T47D (cell line): ENCODE measurements around the gene SPRED2.
A peak's percentile ranks its signal among the peaks of the same experiment; 100 is the strongest.

Experiments
- DNase-seq, 2 experiments: peaks; one replicate each; pipeline versions ENCODE4 v3.0.0 to v3.0.0-alpha.2; 2011 to 2012; ENCODE audit warnings: low read depth in 1 of 2, low spot score in 1 of 2
- JUND ChIP-seq: IDR thresholded peaks from 2 replicates; pipeline ENCODE4 v1.6.1; 2012; ENCODE audit warnings: low read depth
- in situ Hi-C: cut with HindIII; loops from 2 replicates; pipeline ENCODE4 v1.10.0; 2016; ENCODE audit warnings: low sequenced_read_pairs, low pct_unique_long_range_greater_than_20kb

The SPRED2 gene

DNA sequence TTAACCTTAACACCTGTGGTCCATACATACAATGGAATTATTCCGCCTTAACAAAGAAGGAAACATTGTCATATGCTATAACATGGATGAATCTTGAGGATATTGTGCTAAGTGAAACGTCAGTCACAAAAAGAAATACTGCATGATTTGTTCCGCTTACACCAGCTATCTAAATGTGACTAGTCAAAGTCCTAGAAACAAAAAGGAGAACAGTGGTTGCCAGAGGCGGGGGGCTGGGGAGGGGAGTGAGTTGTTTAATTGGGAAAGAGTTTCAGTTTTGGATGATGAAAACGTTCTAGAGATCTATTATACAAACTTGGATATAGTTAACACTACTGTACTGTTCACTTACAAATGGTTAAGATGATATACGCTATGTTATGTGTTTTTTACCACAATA, 72.0 kb downstream of the SPRED2 start:
- no peak for TF ChIP-seq JUND
- in situ Hi-C loops, result no loop called here
- no peak for DNase-seq

- in situ Hi-C loops, result no loop called here
- no peak for TF ChIP-seq JUND
- no peak for DNase-seq
These were observed 73.6 kb downstream of the SPRED2 start for GRCh38 chr2:65358678-65359400.

- in situ Hi-C loops, result no loop called here
- DNase-seq, result no peak
- no peak for TF ChIP-seq JUND
These were observed 74.5 kb downstream of the SPRED2 start for GRCh38 chr2:65357959-65358294.

GRCh38 chr2:65357095-65357958, 75.1 kb downstream of the SPRED2 start:
- in situ Hi-C loops, result no loop called here
- TF ChIP-seq JUND, result no peak
- no peak for DNase-seq

DNA sequence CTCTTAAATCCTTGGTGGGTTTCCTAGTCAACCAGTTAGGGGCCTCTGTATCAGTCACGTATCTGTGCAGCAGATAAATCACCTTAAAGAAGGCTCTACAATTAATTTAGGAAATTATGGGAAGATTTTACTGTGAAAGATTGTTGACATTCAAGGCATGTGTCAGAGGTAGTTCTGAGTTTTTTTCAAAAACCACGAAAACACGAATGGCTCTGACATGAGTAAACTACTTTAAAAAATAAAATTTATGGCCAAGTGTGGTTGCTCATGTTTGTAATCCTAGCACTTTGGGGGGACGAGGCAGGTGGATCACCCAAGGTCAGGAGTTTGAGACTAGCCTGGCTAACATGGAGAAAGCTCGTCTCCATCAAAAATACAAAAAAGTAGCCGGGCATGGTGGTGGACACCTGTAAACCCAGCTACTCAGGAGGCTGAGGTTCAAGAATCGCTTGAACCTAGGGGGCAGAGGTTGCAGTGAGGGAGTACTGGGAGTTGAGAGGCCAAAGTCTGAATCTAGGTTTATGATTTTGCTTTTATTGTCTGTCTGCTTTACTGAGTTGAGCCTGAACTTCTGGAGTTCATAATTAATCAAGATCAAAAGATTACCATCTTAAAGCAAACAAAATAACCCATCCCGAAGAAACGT, 77.1 kb downstream of the SPRED2 start:
- in situ Hi-C loops, result no loop called here
- no peak for DNase-seq
- no peak for TF ChIP-seq JUND

GRCh38 chr2:65354773-65355172, 77.6 kb downstream of the SPRED2 start:
- no peak for TF ChIP-seq JUND
- in situ Hi-C loops, result no loop called here
- DNase-seq, result peak in 1 of 2 experiments; percentile 41

GRCh38 chr2:65353927-65354326, 78.5 kb downstream of the SPRED2 start:
- in situ Hi-C loops, result no loop called here
- no peak for TF ChIP-seq JUND
- no peak for DNase-seq

DNA sequence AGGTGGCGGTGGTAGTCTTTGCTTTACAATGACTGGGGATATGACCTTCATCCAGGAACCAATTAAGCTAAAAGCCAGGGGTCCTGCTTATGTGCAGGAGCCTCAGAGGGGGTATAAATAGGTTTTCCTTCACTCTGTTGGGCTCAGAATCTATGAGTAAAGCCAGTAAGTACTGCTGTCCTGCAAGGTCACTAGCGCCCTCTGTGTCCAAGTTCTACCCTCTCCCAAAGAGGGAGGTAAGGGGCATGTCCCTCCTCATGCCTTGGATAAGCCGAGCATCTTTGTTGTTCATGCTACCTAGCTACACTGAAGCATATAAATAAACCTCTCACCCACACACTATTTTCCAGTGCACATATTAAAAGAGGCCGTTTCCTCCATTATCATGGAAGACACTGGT, 79.4 kb downstream of the SPRED2 start:
- no peak for DNase-seq
- in situ Hi-C loops, result no loop called here
- TF ChIP-seq JUND, result no peak

DNA sequence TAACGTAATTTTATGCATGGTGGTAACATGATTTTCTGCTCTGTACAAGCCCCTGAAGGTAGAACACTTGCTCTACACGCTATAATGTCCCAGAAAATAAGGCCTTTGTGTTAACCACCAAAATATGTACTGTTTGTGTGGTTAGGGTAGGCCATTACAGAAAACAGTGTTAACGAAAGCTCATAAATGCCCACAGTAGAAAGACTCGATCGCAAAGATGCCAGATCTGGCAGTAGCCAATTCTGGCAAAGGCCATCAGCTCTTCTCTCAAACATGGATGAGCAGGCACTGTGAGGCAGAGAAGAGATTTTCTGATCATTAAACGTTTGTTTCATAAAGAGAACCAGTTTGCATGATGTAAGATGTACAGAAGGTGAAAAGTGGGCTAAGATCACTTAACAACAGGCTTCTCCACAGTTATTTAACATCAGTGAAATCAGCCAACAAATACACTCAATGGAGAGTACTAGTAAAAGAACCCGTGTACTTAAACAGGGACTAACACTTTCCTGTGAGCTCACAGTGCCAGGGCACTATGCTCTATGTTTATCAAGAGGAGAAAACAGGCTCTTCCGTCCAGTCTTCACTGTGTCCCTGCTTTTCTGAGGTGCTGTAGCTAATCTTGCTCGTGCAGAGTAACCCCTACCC, 80.3 kb downstream of the SPRED2 start:
- DNase-seq, result no peak
- in situ Hi-C loops, result no loop called here
- no peak for TF ChIP-seq JUND

DNA sequence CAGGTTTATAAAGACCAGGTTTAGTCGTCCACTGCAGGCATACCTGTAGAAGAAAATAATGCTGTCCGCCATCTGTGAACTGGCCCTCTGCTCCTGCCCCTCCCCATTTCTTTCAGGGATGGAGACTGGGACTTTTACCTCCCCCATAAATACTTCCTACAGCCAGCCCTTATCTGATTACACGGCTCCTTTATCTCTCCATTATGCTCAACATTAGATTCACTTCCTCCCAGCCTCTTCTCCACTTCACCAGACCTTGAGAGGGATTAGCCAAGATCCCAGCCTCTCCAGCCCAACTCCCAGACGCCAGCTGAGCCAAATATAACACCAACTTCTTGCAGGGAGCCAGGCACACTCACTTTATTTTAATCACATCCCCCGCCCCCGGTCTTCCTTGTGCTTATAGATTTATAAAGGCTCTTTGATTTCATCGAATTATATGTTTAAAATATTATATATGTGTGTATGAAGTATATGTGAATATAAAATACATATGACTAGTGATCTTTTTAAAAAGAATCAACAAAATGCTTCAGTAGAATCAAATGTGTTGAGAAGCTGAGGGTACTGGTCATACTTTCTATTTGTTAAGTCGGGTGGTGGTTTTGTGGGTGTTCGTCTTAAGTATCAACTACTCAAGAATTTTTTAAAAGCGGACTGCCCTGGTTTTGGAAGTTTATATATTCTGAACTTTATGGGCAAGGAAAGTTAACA, 81.0 kb downstream of the SPRED2 start:
- DNase-seq, result no peak
- TF ChIP-seq JUND, result no peak
- in situ Hi-C loops, result no loop called here

- TF ChIP-seq JUND, result no peak
- in situ Hi-C loops, result no loop called here
- no peak for DNase-seq
These were observed 81.7 kb downstream of the SPRED2 start for GRCh38 chr2:65350651-65351056.

GRCh38 chr2:65349863-65350262, 82.5 kb downstream of the SPRED2 start:
- DNase-seq, result no peak
- no peak for TF ChIP-seq JUND
- in situ Hi-C loops, result no loop called here
